Parathyroid adenoma (tissue), 2 donors: ENCODE measurements around the gene IL1RAPL2.
A peak's percentile ranks its signal among the peaks of the same experiment; 100 is the strongest.

ENCODE experiments used
- H2AFZ ChIP-seq: fragments of 300-600 bp; sonication (generic); one replicate; pipeline ENCODE4 v1.7.0; 2017; ENCODE audit warnings: antibody characterized with exemption, mild to moderate bottlenecking
- H3K27ac ChIP-seq: fragments of 300-600 bp; sonication (generic); one replicate; pipeline ENCODE4 v1.7.0; 2017
- H3K27me3 ChIP-seq: fragments of 300-600 bp; sonication (generic); one replicate; pipeline ENCODE4 v1.7.0; 2017; ENCODE audit warnings: low read length; ENCODE audit not compliant: control insufficient read depth, insufficient read depth
- H3K36me3 ChIP-seq: fragments of 300-600 bp; sonication (generic); one replicate; pipeline ENCODE4 v1.7.0; 2017; ENCODE audit warnings: low read length; ENCODE audit not compliant: control insufficient read depth, insufficient read depth
- H3K4me1 ChIP-seq: fragments of 300-600 bp; sonication (generic); one replicate; pipeline ENCODE4 v1.7.0; 2017; ENCODE audit warnings: control low read depth
- H3K4me2 ChIP-seq: fragments of 300-600 bp; sonication (generic); one replicate; pipeline ENCODE4 v1.7.0; 2017; ENCODE audit warnings: low read length
- H3K4me3 ChIP-seq: fragments of 300-600 bp; sonication (generic); one replicate; pipeline ENCODE4 v1.7.0; 2017; ENCODE audit warnings: low read depth, low read length
- H3K79me2 ChIP-seq: fragments of 300-600 bp; sonication (generic); one replicate; pipeline ENCODE4 v1.7.0; 2017; ENCODE audit warnings: control low read depth
- H3K9ac ChIP-seq: fragments of 300-600 bp; sonication (generic); one replicate; pipeline ENCODE4 v1.7.0; 2017; ENCODE audit warnings: mild to moderate bottlenecking
- H3K9me3 ChIP-seq: fragments of 300-600 bp; sonication (generic); one replicate; pipeline ENCODE4 v1.7.0; 2017; ENCODE audit warnings: low read length; ENCODE audit not compliant: control insufficient read depth
- CTCF ChIP-seq: fragments of 300-600 bp; sonication (generic); IDR thresholded peaks from one replicate; pipeline ENCODE4 v1.7.0; 2017; ENCODE audit warnings: antibody characterized with exemption, mild to moderate bottlenecking
- donor health status: primary hyperparathyroidism.

Gene IL1RAPL2

GRCh38 chrX:104922206-104922621 is 356.2 kb downstream of the IL1RAPL2 start:
- no peak overlapping the region for H3K9ac ChIP-seq
- H3K79me2 ChIP-seq, result no peaks in the 10 kb centered on the region
- TF ChIP-seq CTCF, result peak; percentile 96
- H2AFZ ChIP-seq, result no peak overlapping the region
- no peak overlapping the region for H3K27ac ChIP-seq
- H3K4me3 ChIP-seq, result no peak overlapping the region
- no peaks in the 10 kb centered on the region for H3K9me3 ChIP-seq
- H3K4me1 ChIP-seq, result no peaks in the 10 kb centered on the region
- no peak overlapping the region for H3K4me2 ChIP-seq
- H3K27me3 ChIP-seq, result no peaks in the 10 kb centered on the region
- H3K36me3 ChIP-seq, result no peaks in the 10 kb centered on the region

GRCh38 chrX:104929324-104929723 is 363.3 kb downstream of the IL1RAPL2 start:
- no peak overlapping the region for H3K27ac ChIP-seq
- no peak overlapping the region for H3K4me2 ChIP-seq
- H3K9me3 ChIP-seq, result no peaks in the 10 kb centered on the region
- H3K79me2 ChIP-seq, result no peaks in the 10 kb centered on the region
- H2AFZ ChIP-seq, result no peak overlapping the region
- TF ChIP-seq CTCF, result no peak
- H3K9ac ChIP-seq, result no peak overlapping the region
- H3K27me3 ChIP-seq, result no peaks in the 10 kb centered on the region
- H3K4me1 ChIP-seq, result no peaks in the 10 kb centered on the region
- no peaks in the 10 kb centered on the region for H3K36me3 ChIP-seq
- H3K4me3 ChIP-seq, result no peak overlapping the region

- H3K9ac ChIP-seq, result no peak overlapping the region
- no peaks in the 10 kb centered on the region for H3K27me3 ChIP-seq
- no peaks in the 10 kb centered on the region for H3K4me1 ChIP-seq
- H3K4me3 ChIP-seq, result no peak overlapping the region
- H3K36me3 ChIP-seq, result no peaks in the 10 kb centered on the region
- TF ChIP-seq CTCF, result no peak
- H3K4me2 ChIP-seq, result no peak overlapping the region
- no peaks in the 10 kb centered on the region for H3K79me2 ChIP-seq
- no peaks in the 10 kb centered on the region for H3K9me3 ChIP-seq
- no peak overlapping the region for H3K27ac ChIP-seq
- no peak overlapping the region for H2AFZ ChIP-seq
These were observed 369.6 kb downstream of the IL1RAPL2 start for GRCh38 chrX:104935581-104935980.

GRCh38 chrX:104953251-104953650 is 387.3 kb downstream of the IL1RAPL2 start:
- no peaks in the 10 kb centered on the region for H3K27me3 ChIP-seq
- H3K9me3 ChIP-seq, result no peaks in the 10 kb centered on the region
- no peaks in the 10 kb centered on the region for H3K36me3 ChIP-seq
- TF ChIP-seq CTCF, result no peak
- no peak overlapping the region for H3K4me2 ChIP-seq
- no peaks in the 10 kb centered on the region for H3K79me2 ChIP-seq
- no peak overlapping the region for H3K4me3 ChIP-seq
- no peak overlapping the region for H3K9ac ChIP-seq
- H3K27ac ChIP-seq, result no peak overlapping the region
- H2AFZ ChIP-seq, result no peak overlapping the region
- no peaks in the 10 kb centered on the region for H3K4me1 ChIP-seq

- Histone ChIP-seq H3K27me3 (no peaks in the 10 kb centered on the region), H3K9me3 (no peaks in the 10 kb centered on the region), H3K27ac (no peak overlapping the region), H3K36me3 (no peaks in the 10 kb centered on the region), H3K4me3 (no peak overlapping the region), H3K4me2 (no peak overlapping the region), H2AFZ (no peak overlapping the region), H3K4me1 (no peaks in the 10 kb centered on the region), H3K79me2 (no peaks in the 10 kb centered on the region), H3K9ac (no peak overlapping the region)
- no peak for TF ChIP-seq CTCF
These were observed 395.9 kb downstream of the IL1RAPL2 start for GRCh38 chrX:104961926-104962325.
